GM18873 (cell line): Measurements from ENCODE around the gene TBC1D19.
"Not testable (repeated sequence)": the region's sequence is repeated elsewhere in the genome, so short reads cannot be mapped to it uniquely, and the experiment has no call there.

Experiments used
- ATAC-seq: cut with Tn5 transposase; IDR thresholded peaks from one replicate; pipeline ENCODE4 v1.9.1; 2021; ENCODE audit warnings: mild to moderate bottlenecking, moderate library complexity, moderate number of reproducible peaks; ENCODE audit not compliant: unreplicated experiment, low FRiP score

The TBC1D19 gene, protein sequence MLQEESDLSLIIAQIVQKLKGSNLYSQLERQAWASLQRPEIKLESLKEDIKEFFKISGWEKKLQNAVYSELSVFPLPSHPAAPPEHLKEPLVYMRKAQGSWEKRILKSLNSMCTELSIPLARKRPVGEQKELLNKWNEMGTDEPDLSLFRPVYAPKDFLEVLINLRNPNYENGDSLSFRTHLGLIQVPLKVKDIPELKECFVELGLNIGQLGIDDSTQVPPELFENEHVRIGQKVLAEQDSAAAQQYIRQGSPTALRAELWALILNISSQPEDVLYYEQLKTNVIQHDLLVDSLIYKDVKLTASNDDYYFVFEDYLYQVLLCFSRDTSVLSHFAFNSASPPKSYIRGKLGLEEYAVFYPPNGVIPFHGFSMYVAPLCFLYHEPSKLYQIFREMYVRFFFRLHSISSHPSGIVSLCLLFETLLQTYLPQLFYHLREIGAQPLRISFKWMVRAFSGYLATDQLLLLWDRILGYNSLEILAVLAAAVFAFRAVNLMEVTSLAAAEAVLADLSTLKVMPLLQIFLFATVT

DNA sequence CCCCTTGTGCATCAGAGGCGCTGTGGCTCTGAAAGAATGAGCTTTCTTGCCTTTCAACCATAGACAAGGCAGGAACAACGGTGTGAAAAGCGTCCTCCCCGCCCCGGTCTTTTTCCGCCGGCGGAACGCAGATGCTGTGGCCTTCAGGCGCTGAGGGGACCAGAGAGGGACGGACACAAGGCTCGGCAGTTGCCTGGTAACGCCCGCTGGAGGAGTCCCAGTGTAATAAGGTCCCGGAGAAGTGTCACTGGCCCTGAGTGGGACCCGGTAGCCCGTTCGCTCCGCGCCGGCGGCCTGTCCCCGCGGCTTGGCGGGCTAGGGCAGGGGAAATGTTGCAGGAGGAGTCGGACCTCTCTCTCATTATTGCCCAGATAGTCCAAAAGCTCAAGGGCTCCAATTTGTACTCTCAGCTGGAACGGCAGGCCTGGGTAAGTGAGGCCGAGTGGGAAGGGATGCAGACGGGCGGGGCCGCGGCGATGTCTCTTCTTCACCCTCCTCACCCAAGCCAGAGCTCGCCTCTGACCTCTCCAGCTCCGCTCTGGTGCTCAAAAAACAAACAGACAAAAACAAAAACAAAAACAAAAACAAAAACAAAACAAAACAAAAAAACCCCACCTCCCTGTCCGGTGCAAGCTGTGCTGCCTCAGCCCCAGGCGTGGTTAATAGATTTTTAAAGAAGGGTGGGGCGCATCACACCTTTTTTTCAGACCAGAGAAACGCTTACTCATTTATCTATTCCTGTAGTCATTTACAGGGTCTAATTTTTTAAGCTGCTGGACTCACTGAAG, at the start of gene TBC1D19:
TBC1D19 (plus strand) TSS at position 220 of the 788 bp plus-strand sequence; CDS start at position 330, 110 bp downstream.
- peak; percentile 100 for ATAC-seq

DNA sequence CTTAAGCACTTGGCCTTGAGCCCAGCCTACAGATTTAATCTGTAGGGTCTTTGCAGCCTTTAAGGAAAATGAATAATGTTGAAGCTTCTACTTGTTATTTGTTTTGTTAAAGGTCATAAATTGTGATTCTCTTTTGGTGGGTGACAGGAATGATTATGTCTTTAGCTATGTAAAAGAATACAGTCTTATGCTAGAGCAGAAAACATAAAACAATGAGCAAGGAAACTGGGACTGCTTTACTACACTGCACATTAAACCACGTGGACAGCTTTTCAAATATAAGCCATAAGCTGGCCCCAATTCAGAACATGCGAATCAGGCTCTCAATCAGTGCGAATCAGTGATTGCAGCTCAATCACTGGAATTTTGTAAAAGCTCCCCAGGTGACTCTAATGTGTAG, 40.9 kb upstream of the TBC1D19 start:
- ATAC-seq: no peak

DNA sequence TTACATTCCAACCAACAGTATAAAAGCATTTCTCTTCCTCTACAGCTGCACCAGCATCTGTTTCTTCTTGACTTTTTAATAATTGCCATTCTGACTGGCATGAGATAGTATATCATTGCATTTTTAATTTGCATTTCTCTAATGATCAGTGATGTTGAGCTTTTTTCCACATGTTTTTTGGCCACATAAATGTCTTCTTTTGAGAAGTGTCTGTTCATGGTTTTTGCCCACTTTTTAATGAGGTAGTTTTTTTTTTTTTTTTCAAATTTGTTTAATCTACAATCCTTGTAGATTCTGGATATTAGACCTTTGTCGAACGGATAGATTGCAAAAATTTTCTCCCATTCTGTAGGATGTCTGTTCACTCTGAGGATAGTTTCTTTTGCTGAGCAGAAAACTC, 39.5 kb upstream of the TBC1D19 start:
- no peak for ATAC-seq

DNA sequence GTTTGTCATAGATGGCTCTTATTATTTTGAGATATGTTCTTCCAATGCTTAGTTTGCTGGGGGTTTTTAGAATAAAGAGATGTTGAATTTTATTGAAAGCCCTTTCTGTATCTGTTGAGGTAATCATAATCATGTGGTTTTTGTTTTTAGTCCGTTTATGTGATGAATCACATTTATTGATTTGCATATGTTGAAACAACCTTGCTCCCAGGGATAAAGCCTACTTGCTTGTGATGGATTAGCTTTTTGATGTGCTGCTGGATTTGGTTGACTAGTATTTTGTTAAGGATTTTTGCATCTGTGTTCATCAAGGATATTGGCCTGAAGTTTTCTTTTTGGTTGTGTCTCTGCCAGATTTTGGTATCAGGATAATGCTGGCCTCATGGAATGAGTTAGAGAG, 35.5 kb upstream of the TBC1D19 start:
- ATAC-seq: not testable (repeated sequence)

DNA sequence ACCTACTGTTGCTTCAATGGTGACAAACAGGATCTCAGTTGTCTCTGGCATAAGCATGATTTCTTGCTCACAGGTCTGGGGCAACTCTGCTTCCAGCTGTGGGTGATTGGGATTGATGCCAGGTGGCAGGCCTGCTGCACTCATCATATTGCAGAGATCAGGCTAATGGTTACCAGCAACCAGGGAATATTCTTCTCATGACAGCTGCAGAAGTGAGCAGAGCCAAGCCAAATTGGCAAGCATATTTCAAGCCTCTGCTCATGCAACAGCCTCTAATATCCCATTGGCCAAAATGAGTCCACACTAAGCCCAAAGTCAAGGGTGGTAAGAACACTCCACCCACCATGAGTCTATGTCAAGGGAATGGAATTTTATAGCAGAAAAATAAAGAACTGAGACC, 26.7 kb upstream of the TBC1D19 start:
- ATAC-seq: no peak

DNA sequence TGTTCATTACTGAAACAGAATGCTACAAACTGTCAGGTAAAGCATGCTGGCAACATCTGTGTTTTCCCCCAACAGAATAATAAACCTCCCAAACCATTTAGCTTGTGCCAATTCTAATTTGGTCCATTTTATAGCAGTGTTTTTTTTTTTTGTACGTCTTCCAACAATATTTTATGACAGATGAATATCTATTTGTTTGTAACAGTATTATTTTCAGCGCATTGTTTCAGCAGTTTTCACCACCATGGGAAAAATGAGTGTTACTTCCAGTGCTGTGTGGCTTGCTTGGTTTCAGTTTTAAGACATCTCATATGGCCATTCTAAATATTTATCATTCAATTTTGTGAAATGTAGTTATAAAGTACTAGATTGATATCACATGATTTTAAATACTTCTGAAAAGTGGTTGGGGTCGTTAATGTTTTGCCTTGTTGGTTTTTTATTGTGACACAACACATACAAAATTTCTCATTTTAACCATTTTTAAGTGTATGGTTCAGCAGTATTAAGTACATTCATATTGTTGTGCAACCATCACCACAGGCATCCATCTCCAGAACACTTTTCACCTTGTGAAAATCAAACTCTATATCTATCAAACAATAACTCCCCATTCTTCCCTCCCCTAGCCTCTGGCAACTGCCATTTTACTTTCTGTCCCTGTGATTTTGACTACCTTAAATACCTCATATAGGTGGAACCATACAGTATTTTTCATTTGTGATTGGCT, 25.6 kb upstream of the TBC1D19 start:
- ATAC-seq: no peak

DNA sequence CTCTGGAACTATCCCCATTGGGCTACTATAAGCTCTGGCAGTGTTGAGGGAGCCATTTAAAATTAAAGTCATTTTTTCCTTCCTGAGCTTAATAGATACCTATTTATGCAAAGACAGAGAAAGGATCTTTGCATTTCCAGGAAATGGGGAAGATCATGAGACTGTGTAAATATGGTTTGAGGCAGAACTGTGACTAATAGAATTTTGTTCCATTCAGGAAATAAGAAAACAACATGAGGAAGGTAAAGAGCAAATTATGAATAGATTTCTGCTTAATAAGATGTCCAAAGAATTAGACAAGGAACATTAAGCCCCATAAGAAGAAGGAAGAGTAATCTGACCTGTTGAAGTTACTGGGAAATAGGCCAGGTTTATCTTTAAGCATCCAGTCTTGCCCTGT, 17.8 kb upstream of the TBC1D19 start:
- no peak for ATAC-seq

DNA sequence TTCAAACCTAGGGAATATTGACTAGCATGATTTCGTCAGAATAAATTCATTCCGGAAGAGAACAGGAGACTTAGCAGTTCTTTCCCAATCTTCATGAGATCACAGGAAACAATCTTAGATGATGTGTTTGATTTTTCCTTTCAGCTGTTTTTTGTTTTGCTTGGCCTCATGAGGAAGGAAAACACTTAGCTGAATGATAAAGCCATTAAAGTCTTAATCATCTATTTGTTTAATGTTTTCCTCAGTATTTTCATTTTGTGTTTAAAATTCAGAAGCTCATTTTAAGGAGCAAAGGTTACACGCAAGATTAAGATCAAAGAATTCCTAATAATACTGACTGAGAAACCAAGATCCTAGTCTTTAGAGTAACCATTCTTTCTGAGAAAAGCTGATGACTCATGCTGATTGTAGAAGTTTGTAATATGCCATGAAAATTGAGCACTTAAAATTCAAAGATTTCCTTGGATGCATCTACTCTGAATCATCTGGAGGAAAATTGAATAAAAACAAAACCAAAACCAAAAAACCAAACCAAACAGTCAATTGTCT, 15.4 kb upstream of the TBC1D19 start:
- no peak for ATAC-seq

DNA sequence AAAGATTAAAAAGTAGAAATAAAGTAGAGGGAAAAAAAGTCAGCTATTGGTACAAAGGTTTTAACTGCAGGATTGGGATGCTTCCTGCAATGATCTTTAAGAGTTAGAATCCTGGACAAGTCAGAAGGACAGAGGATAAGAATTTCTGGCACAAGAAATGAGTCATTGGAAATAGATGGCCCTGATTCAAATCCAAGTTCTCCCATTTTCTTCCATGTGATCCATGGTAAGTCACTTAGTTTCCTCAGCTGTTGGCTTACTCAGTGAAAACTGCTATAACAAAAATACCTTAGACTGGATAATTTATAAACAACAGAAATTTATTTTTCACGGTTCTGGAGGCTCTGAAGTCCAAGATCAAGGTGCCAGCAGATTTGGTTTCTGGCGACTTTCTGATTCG, 13.3 kb upstream of the TBC1D19 start:
- no peak for ATAC-seq

DNA sequence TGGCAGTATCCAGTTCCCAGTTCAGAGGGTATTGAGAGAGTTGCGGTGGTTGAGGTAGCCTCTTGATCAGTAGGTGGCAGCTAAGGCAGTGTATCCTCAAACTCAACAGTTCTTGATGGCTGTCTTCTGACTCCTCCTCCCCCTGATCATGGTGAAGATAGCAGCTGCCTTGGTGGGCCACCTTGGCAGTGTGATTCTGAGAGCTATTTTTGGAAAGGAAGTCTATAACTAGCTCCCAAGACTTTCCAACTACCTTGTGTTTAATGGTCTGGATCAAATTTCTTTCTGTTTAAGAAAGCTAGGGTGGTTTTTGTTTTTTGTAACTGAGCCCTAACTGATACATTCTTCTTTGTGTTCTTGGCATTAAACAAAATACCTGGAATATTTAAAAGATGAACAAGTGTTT, 10.5 kb upstream of the TBC1D19 start:
- ATAC-seq: no peak

DNA sequence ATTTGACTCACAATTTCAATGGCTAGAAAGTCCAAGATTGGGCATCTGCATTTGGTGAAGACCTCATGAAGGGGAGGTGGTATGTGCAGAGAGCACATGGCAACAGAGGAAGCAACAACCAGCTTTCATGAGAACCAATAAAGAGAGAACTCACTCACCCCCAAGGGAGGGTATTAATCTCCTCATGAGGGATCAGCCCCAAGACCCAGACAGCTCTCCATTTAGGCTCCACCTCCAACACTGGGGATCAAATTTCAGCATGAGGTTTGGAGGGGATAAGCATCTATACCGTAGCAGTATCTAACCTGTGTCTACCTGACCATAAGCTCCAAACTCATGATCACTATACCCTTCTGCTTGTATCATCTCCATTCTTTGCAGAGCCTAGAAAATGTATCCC, 9.3 kb upstream of the TBC1D19 start:
- ATAC-seq: no peak

DNA sequence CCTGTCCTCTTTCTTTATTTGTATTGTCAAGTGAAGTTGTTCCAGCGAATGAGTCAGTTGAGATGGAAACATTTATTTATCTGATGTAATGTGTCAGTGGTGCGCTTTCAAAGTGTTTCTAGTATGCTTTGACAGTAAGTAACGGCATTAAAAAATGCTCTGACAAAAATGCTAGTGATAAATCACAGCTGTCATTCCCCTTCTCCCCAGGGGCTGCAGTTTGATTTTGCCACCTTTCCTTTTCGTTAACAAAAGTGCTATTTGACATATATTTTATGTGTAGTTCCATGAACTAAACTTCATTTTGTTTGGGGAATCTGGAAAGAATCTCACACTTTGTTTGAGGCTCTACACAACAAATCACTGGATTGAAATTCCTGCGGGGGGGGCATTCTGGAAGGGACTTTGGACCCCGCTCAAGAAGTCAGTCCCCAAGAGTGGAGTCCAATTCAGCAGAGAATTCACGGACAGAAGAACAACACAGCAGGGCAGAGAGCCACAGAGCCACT, 7.6 kb upstream of the TBC1D19 start:
- ATAC-seq: no peak

DNA sequence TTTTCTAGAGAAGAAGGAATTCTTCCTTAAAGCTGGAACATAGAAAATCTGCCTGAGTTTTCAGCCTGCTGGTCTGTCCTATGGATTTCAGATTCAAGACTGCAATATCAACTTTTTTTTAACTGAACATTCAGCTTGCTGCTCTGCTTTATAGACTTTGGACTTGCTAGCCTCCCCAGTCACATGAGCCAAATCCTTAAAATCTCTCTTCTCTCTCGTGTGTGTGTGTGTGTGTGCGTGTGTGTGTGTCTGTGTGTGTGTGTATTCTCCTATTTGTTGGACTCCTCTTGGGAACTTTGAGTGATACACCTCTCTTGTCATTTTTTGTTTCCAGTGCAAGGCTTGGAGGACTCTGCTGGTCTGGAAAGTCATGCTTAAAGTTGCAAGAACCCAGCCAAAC, 6.8 kb upstream of the TBC1D19 start:
- no peak for ATAC-seq

DNA sequence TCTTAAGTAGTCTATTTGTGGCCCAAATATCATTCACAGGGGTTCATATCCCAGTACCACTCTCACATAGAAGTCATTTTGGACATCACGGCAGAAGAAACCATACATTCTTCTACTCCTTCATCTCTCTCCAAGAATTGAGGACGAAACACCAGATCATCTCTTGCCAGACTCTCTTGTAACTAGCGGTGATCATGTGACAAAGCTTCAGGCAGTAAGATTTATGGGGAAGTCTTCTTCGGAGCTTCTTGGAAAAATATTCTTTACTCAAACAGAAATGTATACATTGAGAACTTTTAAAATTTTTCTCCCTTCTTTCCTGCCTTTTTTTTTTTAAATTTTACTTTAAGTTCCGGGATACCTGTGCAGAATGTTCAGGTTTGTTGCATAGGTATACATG, 4.7 kb upstream of the TBC1D19 start:
- ATAC-seq: no peak

DNA sequence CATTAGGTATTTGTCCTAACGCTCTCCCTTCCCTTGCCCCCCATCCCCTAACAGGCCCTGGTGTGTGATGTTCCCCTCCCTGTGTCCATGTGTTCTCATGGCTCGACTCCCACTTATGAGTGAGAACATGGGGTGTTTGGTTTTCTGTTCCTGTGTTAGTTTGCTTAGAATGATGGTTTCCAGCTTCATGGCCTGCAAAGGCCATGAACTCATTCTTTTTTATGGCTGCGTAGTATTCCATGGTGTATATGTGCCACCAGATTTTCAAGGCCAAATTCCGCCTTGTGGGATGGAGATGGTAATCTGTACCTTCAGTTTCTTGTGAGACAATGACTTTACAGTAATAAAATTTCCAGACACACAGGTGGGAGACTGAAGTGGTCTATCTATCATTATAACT, 2.5 kb upstream of the TBC1D19 start:
- ATAC-seq: not testable (repeated sequence)

DNA sequence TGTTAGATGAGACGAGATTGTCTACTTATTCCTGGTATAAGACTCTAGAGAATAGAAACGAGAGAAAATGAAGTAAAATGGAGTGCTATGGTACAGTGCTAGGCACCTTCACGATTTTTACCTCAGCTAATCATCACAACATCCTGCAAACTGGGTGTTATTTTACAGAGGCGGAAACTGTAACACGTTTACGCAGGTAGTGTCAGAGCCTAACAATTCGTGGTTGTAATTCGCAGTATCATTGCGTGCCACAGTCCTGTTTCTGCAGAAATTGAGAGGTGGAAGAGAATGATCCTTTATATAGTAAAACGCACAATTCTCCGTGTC, 383 bp upstream of the TBC1D19 start:
- ATAC-seq: peak; percentile 38

DNA sequence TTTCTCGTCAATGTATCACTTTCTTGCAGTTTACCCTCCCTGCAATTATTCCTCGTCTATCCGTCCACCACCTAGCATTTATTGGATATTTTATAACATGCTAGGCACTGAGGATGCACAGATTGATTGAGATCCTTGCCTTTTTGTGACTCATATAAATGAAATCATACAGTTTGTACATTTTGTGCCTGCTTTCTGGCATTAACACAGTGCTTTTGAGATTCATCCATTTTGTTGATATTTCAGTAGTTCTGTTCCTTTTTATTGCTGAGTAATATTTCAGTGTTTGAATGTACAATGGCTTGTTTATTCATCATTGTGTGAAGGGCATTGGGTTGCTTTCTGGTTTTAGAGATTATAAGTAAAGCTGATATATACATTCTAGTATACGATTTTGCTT, 841 bp downstream of the TBC1D19 start:
- no peak for ATAC-seq

DNA sequence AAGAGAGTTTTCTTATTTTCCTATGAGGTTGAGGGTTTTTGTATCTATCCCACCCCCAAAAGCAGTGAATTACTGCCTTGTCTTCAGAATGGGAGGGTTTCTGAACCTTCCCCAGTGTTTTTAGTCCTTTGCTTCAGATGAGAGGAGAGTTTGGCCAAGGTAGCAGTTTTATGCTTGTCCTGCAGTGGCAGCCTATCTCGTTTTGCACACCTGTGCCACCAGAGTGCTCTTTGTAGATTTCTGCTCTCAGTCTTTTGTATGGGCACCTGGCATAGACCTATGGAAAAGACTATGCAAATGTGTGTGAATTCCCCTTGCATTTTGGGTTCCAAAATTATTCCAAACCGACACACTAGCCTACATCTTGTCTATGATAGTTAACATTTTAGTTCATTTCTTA, 5.8 kb downstream of the TBC1D19 start:
- no peak for ATAC-seq

DNA sequence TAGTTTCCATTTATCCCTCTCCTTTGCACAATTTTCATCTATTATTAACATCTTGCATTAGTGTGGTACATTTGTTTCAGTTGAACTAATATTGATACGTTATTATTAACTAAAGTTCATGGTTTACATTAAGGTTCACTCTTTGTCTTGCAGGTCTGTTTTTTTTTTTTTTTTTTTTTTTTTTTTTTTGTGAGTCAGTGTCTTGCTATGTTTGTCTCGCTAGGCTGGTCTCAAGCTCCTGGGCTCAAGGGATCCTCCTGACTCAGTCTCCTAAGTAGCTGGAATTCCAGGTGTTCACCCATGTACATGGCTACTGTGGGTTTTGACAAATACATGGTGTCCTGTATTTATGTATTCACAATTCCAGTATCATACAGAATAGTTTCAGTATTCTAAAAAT, 6.8 kb downstream of the TBC1D19 start:
- no peak for ATAC-seq

DNA sequence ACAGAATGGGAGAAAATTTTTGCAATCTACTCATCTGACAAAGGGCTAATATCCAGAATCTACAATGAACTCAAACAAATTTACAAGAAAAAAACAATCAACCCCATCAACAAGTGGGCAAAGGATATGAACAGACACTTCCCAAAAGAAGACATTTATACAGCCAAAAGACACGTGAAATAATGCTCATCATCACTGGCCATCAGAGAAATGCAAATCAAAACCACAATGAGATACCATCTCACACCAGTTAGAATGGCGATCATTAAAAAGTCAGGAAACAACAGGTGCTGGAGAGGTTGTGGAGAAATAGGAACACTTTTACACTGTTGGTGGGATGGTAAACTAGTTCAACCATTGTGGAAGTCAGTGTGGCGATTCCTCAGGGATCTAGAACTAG, 9.7 kb downstream of the TBC1D19 start:
- ATAC-seq: not testable (repeated sequence)

DNA sequence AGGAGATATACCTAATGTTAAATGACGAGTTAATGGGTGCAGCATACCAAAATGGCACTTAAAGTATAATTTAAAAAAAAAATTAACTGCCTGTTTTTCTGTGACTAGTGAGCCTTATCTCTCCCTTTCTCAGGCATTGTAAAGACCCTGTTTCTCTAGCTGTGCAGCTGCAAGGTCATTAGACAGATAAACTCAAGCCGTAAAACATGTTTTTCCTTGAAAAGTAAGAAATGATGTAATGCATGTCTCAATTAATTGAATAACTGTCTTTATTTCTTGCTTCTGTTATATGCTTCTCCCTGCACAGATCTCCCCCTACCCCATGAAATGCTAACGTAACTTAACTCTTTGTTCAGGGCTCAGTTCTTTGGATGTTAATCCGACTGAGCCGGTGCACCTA, 10.5 kb downstream of the TBC1D19 start:
- ATAC-seq: no peak
